Retina (tissue), 1 donor: ENCODE measurements around the gene SERPINI1.

Experiments used
- DNase-seq: peaks from one replicate; pipeline ENCODE4 v3.0.0-alpha.2; 2016

SERPINI1 gene

DNA sequence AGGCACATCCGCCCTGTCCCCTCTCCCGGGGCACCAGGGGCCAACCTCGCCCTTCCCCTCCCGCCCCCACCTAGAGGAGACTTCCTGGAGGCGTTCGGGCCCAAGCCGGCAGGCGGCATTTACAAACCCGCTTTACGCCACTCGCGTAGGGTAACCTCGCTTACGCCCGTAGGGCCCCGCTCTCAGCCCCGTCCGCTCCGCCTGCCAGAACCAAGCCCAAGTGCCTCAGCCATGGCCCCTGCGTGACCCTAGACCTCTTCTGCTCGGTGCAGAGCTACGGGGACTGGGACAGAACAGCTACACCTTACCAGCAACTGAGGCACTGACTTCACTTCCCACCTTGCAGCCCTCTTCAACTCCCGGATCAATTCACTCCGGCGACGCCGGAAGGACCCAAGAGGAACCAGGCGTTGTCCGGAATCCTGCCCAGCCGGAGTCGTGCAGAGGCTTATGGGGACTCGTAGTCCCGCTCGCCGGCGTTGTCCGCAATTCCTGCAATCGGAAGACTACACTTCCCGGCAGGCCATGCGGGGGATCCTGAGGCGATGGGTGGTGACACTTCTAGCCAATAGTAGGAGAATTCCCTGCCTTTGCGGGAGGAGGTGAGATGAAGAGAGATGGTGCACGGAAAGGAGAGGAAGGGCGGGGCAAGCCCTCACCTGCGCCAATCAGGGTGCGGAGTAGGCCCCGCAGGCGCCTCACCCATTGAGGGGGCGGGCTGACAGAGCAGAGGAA is 856 bp upstream of the SERPINI1 start, which contains the start of gene PDCD10:
Gene PDCD10 (minus strand): TSS at position 395 of the 735 bp plus-strand sequence. CDS start 14,735 bp downstream, outside the sequence.
- DNase-seq: peak; percentile 97

GRCh38 chr3:167736264-167736787 is 805 bp downstream of the SERPINI1 start:
- no peak for DNase-seq

- DNase-seq: no peak
Observed at GRCh38 chr3:167736997-167737396, 1.5 kb downstream of the SERPINI1 start.

- no peak for DNase-seq
Observed at GRCh38 chr3:167738037-167738436, 2.5 kb downstream of the SERPINI1 start.

GRCh38 chr3:167739190-167739810 is 3.8 kb downstream of the SERPINI1 start:
- DNase-seq: no peak

DNA sequence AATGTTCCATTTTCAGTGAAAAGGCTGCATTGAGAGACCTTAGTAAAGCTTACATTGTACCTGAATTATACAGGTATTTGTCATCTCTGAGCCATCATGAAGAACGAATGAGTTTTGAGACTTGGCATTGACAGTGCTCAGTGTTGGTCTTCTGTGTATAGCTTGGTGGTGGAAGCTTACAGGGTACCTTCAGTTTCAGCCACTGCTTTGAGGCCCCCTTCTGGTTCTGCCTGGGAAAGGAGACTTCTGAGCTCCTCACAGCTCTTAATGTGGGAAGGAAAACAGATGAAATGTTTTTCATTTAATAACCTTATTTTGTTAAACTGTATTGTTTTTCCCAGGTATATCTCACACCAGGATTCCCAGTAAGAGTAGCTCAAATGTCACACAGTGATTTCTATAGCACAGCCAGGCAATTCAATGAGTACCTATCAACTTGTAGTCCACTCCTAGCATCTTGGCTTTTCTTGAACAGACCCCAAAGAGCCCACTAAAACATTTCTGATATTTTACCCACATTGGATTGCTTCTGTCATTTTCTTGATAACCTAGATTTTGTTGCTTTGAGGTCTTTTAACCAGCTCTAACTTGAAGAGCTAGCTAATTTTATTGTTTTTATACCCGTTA is 5.6 kb downstream of the SERPINI1 start:
- peak; percentile 11 for DNase-seq

- no peak for DNase-seq
Observed at GRCh38 chr3:167742338-167742737, 6.8 kb downstream of the SERPINI1 start.

DNA sequence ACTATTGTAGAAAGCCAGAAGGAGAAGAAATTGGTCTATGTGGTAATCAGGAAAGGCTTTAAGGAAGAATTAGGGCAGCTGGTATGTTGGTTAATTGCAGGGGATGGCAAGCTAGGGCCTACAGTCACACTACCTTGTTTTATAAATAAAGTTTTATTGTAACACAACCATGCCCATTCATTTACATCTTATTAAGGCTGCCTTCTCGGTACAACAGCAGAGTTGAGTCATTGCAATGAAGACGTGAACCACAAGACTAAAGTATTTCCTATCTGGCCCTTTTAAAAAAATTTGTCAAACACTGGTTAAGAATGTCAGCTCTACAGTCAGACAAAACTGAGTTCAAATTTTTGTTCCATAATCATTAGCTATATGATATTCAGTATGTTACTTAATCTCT is 8.3 kb downstream of the SERPINI1 start:
- DNase-seq: no peak

DNA sequence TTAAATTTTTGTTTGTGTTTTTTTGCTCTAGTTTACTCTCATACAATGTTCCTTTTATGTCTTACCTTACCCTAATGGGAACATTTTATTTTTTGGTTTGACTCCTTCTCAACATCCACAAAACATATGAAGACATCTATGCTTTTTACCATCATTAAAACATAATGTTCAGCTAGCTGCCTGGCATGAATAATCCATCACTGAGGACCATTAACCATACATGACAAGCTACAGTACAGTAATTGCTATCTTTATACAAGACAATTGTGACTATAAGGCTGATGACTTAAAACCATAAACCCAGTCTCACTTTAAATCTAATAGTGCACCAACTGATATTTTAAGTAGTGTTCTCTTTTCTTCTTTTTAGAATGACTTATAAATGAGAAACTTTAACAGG is 13.7 kb downstream of the SERPINI1 start:
- DNase-seq: no peak

DNA sequence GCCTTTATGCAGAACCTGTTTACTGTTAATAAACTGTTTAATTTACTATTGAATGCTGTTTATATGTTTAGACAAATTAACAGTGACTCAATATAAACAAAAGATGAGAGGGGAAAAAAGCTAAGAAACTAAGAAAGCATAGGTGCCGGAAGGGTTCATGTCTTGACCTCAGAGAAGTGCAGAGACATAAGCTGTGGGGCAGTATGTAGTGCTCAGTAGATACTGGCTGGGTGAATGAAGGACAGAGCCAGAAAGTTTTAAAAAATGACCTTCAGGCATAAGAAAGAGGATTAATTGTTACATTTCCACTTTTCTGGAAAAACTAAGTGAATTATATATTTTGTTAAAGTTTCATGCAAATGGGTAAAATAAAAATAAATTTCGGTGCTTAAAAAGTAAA is 14.2 kb downstream of the SERPINI1 start:
- DNase-seq: no peak

DNA sequence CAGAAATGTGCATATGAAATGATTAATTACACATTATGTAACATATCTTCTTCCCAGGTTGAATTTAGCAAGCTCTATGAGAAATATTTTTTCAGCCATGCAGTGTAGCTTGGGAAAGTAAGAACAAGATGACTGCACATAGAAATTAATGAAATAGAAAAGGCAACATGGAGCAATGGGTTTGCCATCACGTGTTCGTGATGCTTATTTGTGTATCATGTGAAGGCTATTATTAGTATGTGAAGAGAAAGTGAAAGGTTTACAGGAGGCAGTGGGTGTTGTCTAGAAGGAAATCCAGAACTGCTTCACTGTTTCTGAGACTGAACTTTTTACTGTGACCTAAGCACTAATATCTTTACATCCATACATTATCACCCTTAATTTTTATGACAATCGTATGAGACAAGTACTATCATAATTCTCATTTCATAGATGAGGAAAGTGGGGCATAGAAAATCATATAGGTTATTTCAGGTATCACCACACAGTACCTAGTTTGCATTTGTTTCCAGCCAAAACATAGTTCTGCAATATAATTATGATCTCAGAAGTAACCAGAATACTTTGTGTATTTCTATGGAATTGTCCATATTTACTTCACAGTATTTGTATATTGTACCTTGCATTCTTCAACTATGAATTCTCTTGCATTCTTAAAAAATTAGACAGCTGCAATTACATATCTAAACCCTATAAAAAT is 14.9 kb downstream of the SERPINI1 start:
- no peak for DNase-seq

DNA sequence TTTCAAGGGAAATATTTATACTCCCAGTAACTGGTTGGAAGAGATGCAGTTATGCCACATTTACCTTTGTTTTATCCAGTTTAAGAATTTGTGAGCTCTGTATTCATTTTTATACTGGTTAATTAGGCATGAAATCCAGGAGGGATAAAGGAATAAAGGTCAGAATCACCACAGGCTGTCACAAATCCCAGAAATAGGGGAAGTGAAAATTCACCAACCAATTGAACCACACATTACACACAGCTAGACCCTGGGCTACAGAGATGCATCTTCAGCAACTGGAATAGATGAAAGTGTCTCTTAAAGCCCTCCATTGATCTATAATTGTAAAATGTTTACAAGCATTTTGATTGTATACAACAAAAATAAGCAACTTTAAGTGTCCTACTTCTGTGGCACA is 18.5 kb downstream of the SERPINI1 start:
- no peak for DNase-seq

- no peak for DNase-seq
Observed at GRCh38 chr3:167761302-167761701, 25.8 kb downstream of the SERPINI1 start.

- no peak for DNase-seq
Observed at GRCh38 chr3:167762296-167762695, 26.8 kb downstream of the SERPINI1 start.

DNA sequence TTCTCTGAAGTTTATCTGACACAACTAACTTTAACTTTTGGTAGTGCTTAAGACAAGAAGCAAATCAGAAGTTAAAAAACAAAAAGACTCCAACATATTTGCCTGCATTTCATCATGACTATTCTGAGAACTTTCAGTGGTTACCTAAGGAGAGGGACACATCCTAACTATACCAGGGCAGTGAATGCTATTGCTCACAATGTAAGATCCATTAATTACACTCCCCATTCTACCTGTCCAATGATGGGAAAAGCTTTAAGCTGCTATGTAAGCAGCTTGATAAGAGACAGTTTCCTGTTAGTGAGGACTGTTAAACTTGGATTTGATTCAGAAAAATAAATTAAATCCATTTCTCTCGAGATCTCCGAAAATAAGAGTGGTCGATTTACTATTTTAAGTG is 37.5 kb downstream of the SERPINI1 start:
- DNase-seq: no peak

- no peak for DNase-seq
Observed at GRCh38 chr3:167773584-167773983, 38.1 kb downstream of the SERPINI1 start.

- DNase-seq: no peak
Observed at GRCh38 chr3:167776066-167776685, 40.7 kb downstream of the SERPINI1 start.

- no peak for DNase-seq
Observed at GRCh38 chr3:167777356-167777755, 41.8 kb downstream of the SERPINI1 start.

GRCh38 chr3:167780214-167780883 is 44.8 kb downstream of the SERPINI1 start:
- DNase-seq: no peak

GRCh38 chr3:167783781-167784180 is 48.3 kb downstream of the SERPINI1 start:
- no peak for DNase-seq

DNA sequence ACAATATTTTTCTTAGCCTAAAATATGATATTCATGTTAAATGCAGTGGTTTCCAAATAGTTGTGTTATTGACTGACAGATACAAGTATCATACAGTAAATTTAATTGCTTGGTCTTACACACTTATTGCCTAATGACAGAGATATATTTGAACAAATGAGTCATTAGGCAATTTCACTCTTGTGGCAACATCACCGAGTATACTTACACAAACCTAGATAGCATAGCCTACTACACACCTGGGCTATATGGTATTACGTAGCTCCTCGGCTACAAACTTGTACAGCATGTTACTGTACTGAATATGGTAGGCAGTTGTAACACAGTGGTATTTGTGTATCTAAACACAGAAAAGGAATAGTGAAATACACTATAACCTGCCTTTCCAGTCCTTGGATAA is 50.3 kb downstream of the SERPINI1 start:
- DNase-seq: no peak

- DNase-seq: no peak
Observed at GRCh38 chr3:167787440-167787839, 51.9 kb downstream of the SERPINI1 start.
